Measurements from ENCODE around the gene SPATA17.

SPATA17 gene

GRCh38 chr1:217917281-217917887 lies 286.2 kb downstream of the SPATA17 start:
- no peak for DNase-seq (ENCODE audit: low read depth)

GRCh38 chr1:217919683-217920388 lies 288.7 kb downstream of the SPATA17 start:
- DNase-seq (ENCODE audit: low read depth) = no peak

All from activated T-cell treated with anti-CD3 and anti-CD28 coated beads for 48 hours (primary cell).